ENCODE data around the gene CFAP68. TPM values are rescaled to one million over a fixed set of nuclear protein-coding genes. Genes with fewer than 3 reads are reported as not detected.

Gene CFAP68
- total RNA-seq, 2 donors from 2014 or later, result 24.9 to 32.6 TPM

DNA sequence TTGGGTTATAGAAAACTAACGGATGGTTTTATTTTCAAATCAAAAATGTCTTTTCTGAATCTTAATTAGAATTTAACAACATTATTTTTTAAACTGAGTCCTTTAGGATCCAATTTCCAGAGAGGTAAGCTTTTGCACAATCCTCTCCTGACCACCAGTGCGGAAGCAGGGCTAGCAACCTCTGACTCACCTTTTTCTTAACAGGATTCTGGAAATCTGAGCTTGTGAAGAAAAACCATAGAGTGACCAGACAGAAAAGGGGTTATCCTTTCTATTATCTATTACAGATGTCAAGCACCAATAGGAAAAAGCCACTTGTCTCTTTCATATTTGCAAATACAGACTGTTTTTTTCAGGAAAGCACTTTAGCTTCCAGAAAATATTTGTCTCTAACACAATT lies 33.3 kb upstream of the CFAP68 start:
- peaks cover 5% of the 10 kb centered on the region for H3K4me1 Mint-ChIP-seq (ENCODE audit: low read depth)
- H3K36me3 Mint-ChIP-seq (ENCODE audit: insufficient read depth in 2 of 2), result peaks cover 2 to 5% of the 10 kb centered on the region in 2 donors
- no peak overlapping the region for H3K27ac Mint-ChIP-seq
- H3K4me3 Mint-ChIP-seq, result no peak overlapping the region
- no peaks in the 10 kb centered on the region for H3K27me3 Mint-ChIP-seq (ENCODE audit: low read depth)
- no peaks in the 10 kb centered on the region for H3K9me3 Mint-ChIP-seq
- DNase-seq (no peak), ATAC-seq (replicated peaks in 1 of 2) (no peak)

DNA sequence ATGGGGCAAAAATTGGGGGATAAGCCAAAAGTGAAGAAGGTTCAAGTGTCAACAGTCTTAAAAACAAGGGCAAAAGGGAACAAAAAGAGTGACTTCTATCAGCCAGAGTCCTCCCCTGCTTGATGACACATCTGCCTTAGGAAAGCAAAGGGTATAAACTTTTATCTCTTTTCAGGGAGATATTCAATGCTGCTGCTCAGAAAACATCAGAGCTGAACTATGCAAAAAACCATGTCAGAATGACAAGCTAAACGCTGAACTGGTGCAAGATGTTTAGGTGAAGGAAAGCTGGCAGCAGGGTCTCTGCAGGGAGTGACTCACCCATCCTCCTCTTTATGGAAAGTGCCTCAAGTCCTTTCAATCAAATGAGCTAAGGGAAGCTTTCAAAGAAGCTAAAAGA lies 32.7 kb upstream of the CFAP68 start:
- ATAC-seq (replicated peaks in 1 of 2), result no peak
- H3K4me1 Mint-ChIP-seq (ENCODE audit: low read depth), result no peaks in the 10 kb centered on the region
- H3K4me3 Mint-ChIP-seq, result no peak overlapping the region
- peaks cover 2 to 5% of the 10 kb centered on the region in 2 donors for H3K36me3 Mint-ChIP-seq (ENCODE audit: insufficient read depth in 2 of 2)
- H3K9me3 Mint-ChIP-seq, result no peaks in the 10 kb centered on the region
- H3K27me3 Mint-ChIP-seq (ENCODE audit: low read depth), result no peaks in the 10 kb centered on the region
- no peak overlapping the region for H3K27ac Mint-ChIP-seq
- no peak for DNase-seq

DNA sequence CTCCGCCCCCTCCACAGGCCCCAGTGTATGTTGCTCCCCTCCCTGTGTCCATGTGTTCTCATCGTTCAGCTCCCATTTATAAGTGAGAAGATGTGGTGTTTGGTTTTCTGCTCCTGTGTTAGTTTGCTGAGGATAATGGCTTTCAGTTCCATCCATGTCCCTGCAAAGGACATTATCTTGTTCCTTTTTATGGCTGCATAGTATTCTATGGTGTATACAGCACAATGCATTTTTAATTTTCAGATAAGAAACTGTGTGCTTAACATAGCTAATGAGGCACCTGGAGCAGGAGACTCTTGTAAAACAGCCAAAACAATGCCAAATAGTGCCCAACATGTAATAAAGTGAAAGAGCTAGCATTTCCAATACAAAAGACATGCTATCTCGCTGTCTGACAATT lies 29.7 kb upstream of the CFAP68 start:
- ATAC-seq (replicated peaks in 1 of 2) (no peak), DNase-seq (no peak)
- Mint-ChIP-seq H3K27me3 (ENCODE audit: low read depth) (no peaks in the 10 kb centered on the region), H3K4me3 (no peak overlapping the region), H3K9me3 (no peaks in the 10 kb centered on the region), H3K4me1 (ENCODE audit: low read depth) (no peaks in the 10 kb centered on the region), H3K36me3 (ENCODE audit: insufficient read depth in 2 of 2) (peaks cover 4% of the 10 kb centered on the region in 2 donors), H3K27ac (no peak overlapping the region)

DNA sequence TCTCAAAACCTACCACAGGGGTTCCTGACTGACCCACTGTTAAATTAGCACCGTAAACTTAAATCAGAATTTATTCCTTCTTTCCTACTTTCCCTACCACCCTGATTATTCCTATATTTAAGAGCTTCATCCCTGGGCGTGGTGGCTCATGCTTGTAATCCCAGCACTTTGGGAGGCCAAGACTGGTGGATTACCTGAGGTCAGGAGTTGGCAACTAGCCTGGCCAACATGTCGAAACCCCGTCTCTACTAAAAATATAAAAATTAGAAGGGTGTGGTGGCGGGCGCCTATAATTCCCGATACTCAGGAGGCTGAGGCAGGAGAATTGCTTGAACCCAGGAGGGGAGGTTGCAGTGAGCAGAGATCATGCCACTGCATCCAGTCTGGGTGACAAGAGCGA lies 28.3 kb upstream of the CFAP68 start:
- no peaks in the 10 kb centered on the region for H3K27me3 Mint-ChIP-seq (ENCODE audit: low read depth)
- no peak overlapping the region for H3K4me3 Mint-ChIP-seq
- H3K9me3 Mint-ChIP-seq, result no peaks in the 10 kb centered on the region
- ATAC-seq (replicated peaks in 1 of 2), result no peak
- no peaks in the 10 kb centered on the region for H3K4me1 Mint-ChIP-seq (ENCODE audit: low read depth)
- no peak overlapping the region for H3K27ac Mint-ChIP-seq
- H3K36me3 Mint-ChIP-seq (ENCODE audit: insufficient read depth in 2 of 2), result peaks cover 5 to 9% of the 10 kb centered on the region in 2 donors
- no peak for DNase-seq

DNA sequence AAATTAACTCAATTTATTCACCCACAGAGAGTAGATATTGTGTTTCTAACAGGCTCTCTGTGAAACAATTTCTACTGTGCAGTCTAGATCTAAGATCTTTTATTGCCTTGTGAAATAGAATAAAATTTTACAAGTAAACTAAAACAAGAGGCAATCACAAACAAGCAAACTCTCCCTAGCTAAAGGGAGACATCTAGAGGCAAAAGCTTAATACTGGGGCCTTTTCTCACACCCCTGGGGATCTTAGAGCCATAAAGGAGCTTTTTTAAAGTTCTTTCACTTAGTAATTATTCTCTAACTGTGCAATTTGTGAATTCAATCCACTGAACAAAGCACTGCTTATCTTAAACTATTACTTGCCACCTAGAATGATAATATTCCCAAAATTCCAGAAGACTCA lies 27.7 kb upstream of the CFAP68 start:
- DNase-seq, result no peak
- ATAC-seq (replicated peaks in 1 of 2), result no peak
- H3K36me3 Mint-ChIP-seq (ENCODE audit: insufficient read depth in 2 of 2), result peaks cover 5 to 9% of the 10 kb centered on the region in 2 donors
- H3K27ac Mint-ChIP-seq, result no peak overlapping the region
- no peaks in the 10 kb centered on the region for H3K9me3 Mint-ChIP-seq
- H3K4me1 Mint-ChIP-seq (ENCODE audit: low read depth), result no peaks in the 10 kb centered on the region
- H3K4me3 Mint-ChIP-seq, result no peak overlapping the region
- H3K27me3 Mint-ChIP-seq (ENCODE audit: low read depth), result no peaks in the 10 kb centered on the region

DNA sequence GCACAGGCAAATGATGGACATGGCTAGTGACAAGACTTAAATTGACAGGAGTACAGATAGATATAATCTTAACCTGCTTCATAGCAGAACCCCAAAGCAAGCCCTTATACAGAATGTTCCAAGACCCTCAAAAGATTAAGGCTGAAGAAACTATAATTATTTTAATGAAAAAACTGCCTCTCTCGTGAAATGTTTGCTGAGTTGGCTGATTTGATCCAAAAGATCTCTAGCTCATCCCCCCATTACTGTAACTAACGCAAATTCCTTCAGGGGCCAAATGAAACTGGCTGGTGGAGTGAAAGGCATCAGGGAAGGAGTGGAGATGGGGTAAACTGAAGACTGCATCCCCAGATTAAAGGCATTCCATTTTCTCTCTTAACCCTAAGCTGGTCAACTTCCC lies 27.2 kb upstream of the CFAP68 start:
- H3K27ac Mint-ChIP-seq, result no peak overlapping the region
- no peaks in the 10 kb centered on the region for H3K4me1 Mint-ChIP-seq (ENCODE audit: low read depth)
- peaks cover 5 to 9% of the 10 kb centered on the region in 2 donors for H3K36me3 Mint-ChIP-seq (ENCODE audit: insufficient read depth in 2 of 2)

DNA sequence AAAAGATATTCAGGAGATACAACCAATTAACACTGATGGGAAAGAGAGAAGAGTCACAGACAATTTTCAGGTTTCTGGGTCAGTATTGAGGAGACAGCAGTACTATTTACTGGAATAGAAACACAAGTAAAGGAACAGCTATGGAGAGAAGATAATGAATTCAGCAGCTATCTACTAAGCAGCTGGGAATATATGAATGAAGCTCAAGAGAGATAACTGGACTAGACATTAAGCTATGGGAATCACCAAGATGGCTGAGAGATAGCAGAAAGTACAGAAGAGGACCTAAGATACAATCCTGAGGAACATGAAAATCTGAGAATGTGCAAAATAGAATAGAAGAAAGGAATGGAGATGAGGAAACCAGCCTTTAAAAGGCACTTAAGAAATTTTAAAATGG lies 23.8 kb upstream of the CFAP68 start:
- Mint-ChIP-seq H3K9me3 (no peaks in the 10 kb centered on the region), H3K36me3 (ENCODE audit: insufficient read depth in 2 of 2) (peaks cover 4 to 16% of the 10 kb centered on the region in 2 donors), H3K27me3 (ENCODE audit: low read depth) (no peaks in the 10 kb centered on the region), H3K4me3 (no peak overlapping the region), H3K4me1 (ENCODE audit: low read depth) (no peaks in the 10 kb centered on the region), H3K27ac (no peak overlapping the region)
- DNase-seq (no peak), ATAC-seq (replicated peaks in 1 of 2) (no peak)

More for the DNA sequence above, 27.2 kb upstream of the CFAP68 start:
- Mint-ChIP-seq H3K9me3 (no peaks in the 10 kb centered on the region), H3K4me3 (no peak overlapping the region), H3K27me3 (ENCODE audit: low read depth) (no peaks in the 10 kb centered on the region)
- no peak for DNase-seq
- no peak for ATAC-seq (replicated peaks in 1 of 2)

DNA sequence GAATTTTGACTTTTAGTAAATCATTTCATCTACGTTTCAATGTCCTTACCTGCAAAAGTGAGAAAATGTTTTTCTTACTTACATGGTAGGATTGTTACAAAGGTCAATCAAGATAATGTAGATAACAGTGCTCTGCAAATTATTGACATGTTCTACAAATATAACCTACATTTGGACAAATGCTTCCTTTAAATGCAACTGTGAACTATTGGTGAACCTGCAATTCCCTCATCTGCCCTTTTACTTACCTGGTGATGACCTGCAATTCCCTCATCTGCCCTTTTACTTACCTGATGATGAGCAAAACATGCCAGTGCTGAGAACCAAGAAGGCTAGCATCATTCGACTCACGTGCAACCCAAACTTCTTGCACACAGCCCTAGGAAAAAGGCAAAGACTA lies 19.1 kb upstream of the CFAP68 start:
- H3K4me1 Mint-ChIP-seq (ENCODE audit: low read depth), result no peaks in the 10 kb centered on the region
- ATAC-seq (replicated peaks in 1 of 2) (no peak), DNase-seq (no peak)
- H3K27ac Mint-ChIP-seq, result no peak overlapping the region
- H3K4me3 Mint-ChIP-seq, result no peak overlapping the region
- no peaks in the 10 kb centered on the region for H3K27me3 Mint-ChIP-seq (ENCODE audit: low read depth)
- H3K36me3 Mint-ChIP-seq (ENCODE audit: insufficient read depth in 2 of 2), result peaks cover 3 to 13% of the 10 kb centered on the region in 2 donors
- no peaks in the 10 kb centered on the region for H3K9me3 Mint-ChIP-seq

DNA sequence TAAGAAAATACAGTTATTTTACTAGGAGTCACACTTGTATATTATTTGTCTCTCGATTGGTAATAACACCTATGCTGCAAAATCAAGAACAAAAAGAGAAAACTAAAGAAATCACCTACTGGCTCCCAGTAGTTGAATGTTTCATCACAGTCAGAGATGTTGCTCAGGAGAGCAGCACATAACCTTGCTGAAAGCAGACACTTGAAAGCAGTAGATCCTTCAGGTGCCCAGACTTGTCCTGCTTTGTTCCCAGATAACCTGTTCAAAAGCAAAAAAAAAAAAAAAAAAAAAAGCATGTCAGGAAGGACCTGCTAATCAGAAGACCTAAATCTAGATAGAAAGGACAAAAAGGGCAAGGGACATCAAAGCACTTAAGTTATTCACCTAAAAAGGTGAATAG lies 9.2 kb upstream of the CFAP68 start:
- Mint-ChIP-seq H3K9me3 (no peaks in the 10 kb centered on the region), H3K4me3 (peak overlapping the region in 1 of 2 donors; percentile 54), H3K27me3 (ENCODE audit: low read depth) (no peaks in the 10 kb centered on the region), H3K27ac (no peak overlapping the region), H3K36me3 (ENCODE audit: insufficient read depth in 2 of 2) (peaks cover 10 to 21% of the 10 kb centered on the region in 2 donors), H3K4me1 (ENCODE audit: low read depth) (peaks cover 29% of the 10 kb centered on the region)
- DNase-seq, result no peak
- ATAC-seq (replicated peaks in 1 of 2), result no peak

DNA sequence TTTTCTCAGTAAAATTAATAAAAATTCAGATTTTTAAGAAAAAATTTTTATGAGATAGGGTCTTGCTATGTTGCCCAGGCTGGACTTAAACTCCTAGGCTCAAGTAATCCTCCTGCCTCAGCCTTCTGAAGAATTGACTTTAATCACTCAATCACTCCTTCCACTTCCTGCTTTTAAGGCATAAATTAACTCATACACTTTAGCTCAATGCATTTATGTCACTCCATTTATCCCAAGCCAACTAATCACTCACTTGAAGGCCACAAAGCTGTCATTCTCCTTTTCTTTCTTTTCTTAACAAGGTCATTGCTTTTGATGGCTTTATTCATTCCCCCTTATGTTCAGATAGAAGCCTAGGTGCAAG lies 8.8 kb upstream of the CFAP68 start:
- Mint-ChIP-seq H3K9me3 (no peaks in the 10 kb centered on the region), H3K4me3 (peak overlapping the region; percentile 91), H3K27me3 (ENCODE audit: low read depth) (no peaks in the 10 kb centered on the region), H3K36me3 (ENCODE audit: insufficient read depth in 2 of 2) (peaks cover 10 to 20% of the 10 kb centered on the region in 2 donors), H3K27ac (peak overlapping the region; percentile 76), H3K4me1 (ENCODE audit: low read depth) (peaks cover 29% of the 10 kb centered on the region)
- ATAC-seq (replicated peaks in 1 of 2) (peak; percentile 12 to 22), DNase-seq (no peak)

DNA sequence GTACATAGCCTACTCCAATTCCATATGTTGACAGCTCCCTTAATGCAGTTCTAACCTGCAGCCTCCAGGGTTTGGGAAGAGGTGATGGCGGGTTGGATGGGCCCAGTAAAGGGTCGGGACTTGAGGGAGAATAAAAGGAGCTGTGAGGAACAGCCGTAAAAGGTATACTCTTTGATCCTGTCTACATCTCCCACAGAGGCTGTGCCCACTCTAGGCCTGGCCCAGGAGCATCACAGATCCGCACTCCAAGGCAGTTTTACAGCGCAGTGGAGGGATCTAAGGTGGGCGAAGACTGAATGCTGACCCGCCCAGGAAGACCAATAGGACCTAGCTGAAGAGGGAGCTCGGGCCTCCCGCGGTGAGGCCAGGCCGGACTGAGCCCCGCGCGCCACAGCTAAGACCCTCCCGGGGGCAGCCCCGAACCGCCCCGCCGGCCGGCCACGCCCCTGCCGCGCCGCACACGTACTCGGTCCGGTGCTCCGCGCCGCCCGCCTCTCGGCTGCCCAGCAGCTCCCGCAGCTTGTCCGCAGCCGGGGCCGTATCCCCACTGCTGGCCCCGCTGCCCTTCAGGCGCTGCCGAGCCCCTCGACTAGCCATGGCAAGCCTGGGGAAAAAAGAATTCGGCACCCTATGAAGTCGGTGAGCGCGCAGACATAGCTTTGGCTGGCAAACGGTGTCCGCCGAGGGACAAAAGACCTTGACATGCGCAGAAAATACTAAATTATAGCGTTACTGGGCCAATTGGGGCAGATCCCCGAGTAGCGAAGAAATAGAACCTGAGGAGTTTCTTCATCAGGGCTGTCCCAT lies 8.3 kb upstream of the CFAP68 start, which contains the start of gene ALG9:
TSS of gene ALG9 (minus strand) at position 696 of the 807 bp plus-strand sequence. CDS start at position 597, 99 bp downstream.
- peaks cover 29% of the 10 kb centered on the region for H3K4me1 Mint-ChIP-seq (ENCODE audit: low read depth)
- H3K4me3 Mint-ChIP-seq, result peak within 1 kb of the TSS; percentile 91
- peak; percentile 95 to 96 for ATAC-seq (replicated peaks in 1 of 2)
- DNase-seq, result peak; percentile 88 to 91
- H3K27me3 Mint-ChIP-seq (ENCODE audit: low read depth), result no peaks in the 10 kb centered on the region
- H3K36me3 Mint-ChIP-seq (ENCODE audit: insufficient read depth in 2 of 2), result peaks cover 10 to 19% of the 10 kb centered on the region in 2 donors
- H3K27ac Mint-ChIP-seq, result peak within 1 kb of the TSS; percentile 98
- H3K9me3 Mint-ChIP-seq, result no peaks in the 10 kb centered on the region

DNA sequence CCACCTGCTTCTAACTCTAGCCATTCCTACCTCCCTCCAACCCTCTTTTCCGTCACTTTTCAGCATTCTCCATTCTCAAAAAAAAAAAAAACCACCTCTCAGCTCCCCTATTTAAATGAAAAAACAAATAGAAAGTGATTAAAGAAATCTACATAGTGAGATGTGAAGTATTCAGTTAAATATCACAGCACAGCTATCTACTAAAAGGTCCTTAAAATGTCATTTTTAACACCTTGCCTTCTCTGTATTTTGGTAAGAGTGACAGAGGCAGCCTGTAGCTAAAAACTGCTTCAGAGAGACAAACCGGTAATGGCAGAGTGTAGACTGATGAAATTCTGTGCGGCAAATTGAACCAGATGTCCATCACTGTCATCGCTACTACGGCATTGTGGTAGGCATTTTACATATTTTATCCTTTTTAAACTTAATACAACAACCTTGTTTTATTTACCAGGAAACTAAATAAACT lies 7.6 kb upstream of the CFAP68 start:
- H3K9me3 Mint-ChIP-seq, result no peaks in the 10 kb centered on the region
- H3K27ac Mint-ChIP-seq, result peak overlapping the region; percentile 98
- peak overlapping the region; percentile 91 for H3K4me3 Mint-ChIP-seq
- peaks cover 7 to 19% of the 10 kb centered on the region in 2 donors for H3K36me3 Mint-ChIP-seq (ENCODE audit: insufficient read depth in 2 of 2)
- DNase-seq, result no peak
- H3K27me3 Mint-ChIP-seq (ENCODE audit: low read depth), result no peaks in the 10 kb centered on the region
- no peak for ATAC-seq (replicated peaks in 1 of 2)
- peaks cover 29% of the 10 kb centered on the region for H3K4me1 Mint-ChIP-seq (ENCODE audit: low read depth)

DNA sequence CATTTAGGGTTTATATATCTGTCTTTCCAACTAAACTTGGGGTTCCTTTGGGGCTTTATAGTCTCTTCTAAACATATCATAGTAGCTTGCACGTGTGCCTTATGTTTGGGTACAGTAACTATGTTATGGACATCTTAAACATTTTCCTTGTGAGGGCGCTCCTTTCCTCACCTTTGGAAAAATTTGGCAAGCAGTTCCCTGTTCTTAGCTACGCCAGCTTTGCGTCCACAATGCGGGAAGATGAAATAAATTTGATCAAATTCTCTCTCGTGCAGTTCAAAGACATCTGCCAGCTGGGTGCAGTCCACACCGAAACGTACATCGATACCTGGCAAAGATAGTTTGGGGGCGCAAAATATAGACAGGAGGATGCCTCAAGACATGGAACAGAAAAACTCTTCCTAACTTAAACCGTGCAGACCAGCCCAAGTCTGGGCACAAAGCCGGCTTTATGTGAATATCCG lies 924 bp upstream of the CFAP68 start:
- peaks cover 2 to 10% of the 10 kb centered on the region in 2 donors for H3K36me3 Mint-ChIP-seq (ENCODE audit: insufficient read depth in 2 of 2)
- H3K27ac Mint-ChIP-seq, result peak overlapping the region; percentile 98
- H3K9me3 Mint-ChIP-seq, result peaks cover 0 to 2% of the 10 kb centered on the region in 2 donors
- peaks cover 14% of the 10 kb centered on the region for H3K4me1 Mint-ChIP-seq (ENCODE audit: low read depth)
- H3K4me3 Mint-ChIP-seq, result peak overlapping the region; percentile 93 to 97
- H3K27me3 Mint-ChIP-seq (ENCODE audit: low read depth), result no peaks in the 10 kb centered on the region
- DNase-seq, result no peak
- ATAC-seq (replicated peaks in 1 of 2), result no peak

DNA sequence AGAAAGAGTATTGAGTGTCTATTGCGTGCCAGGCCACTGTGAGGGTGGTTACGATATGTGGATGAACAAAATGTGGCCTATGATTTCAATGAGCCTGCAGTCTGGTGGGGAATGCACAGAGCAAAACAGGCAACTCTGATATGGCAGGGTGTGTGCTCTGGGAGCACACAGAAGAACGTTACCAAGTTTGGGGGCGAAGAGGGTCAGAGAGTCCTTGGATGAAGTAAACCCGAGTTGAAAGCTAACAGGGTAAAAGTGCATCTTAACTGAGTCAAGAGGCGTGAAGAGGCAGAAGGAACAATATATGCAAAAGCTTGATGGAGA lies 258 bp downstream of the CFAP68 start:
- Mint-ChIP-seq H3K27me3 (ENCODE audit: low read depth) (no peaks in the 10 kb centered on the region), H3K27ac (peak overlapping the region; percentile 98), H3K36me3 (ENCODE audit: insufficient read depth in 2 of 2) (peaks cover 2 to 8% of the 10 kb centered on the region in 2 donors), H3K9me3 (peaks cover 0 to 2% of the 10 kb centered on the region in 2 donors), H3K4me1 (ENCODE audit: low read depth) (peaks cover 14% of the 10 kb centered on the region), H3K4me3 (peak overlapping the region; percentile 93 to 97)
- no peak for DNase-seq
- ATAC-seq (replicated peaks in 1 of 2), result peak; percentile 4 to 5

Data from activated T-cell treated with anti-CD3 and anti-CD28 coated beads, Interleukin-2, amount 50 U/mL, for 72 hours (primary cell).